ENCODE measurements around the gene ZFP92. TPM values are rescaled to one million over a fixed set of nuclear protein-coding genes. Genes with fewer than 3 reads are reported as not detected.

ZFP92 gene
- total RNA-seq, 4 donors from 2014 or later, result 0.26 to 2.4 (median 0.88) TPM

DNA sequence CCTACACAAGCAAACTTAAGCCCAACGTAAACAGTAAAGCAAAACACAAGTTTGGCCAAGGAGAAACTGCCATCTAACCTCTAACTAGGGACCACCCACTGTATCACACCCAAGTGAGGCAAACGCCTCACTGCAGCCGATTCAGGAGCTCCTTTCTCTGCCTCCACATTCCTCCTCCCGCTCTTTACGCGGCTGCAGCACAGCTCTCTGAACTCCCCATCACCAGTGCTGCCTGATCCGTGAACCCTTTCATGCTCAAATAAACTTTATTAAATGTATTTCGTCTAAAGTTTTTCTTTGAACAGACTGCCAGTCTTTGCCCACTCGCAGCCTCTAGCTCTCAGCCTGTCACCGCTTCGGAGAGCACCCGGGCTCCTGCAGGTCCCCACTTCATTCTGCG is 16.7 kb upstream of the ZFP92 start:
- no peak for DNase-seq

DNA sequence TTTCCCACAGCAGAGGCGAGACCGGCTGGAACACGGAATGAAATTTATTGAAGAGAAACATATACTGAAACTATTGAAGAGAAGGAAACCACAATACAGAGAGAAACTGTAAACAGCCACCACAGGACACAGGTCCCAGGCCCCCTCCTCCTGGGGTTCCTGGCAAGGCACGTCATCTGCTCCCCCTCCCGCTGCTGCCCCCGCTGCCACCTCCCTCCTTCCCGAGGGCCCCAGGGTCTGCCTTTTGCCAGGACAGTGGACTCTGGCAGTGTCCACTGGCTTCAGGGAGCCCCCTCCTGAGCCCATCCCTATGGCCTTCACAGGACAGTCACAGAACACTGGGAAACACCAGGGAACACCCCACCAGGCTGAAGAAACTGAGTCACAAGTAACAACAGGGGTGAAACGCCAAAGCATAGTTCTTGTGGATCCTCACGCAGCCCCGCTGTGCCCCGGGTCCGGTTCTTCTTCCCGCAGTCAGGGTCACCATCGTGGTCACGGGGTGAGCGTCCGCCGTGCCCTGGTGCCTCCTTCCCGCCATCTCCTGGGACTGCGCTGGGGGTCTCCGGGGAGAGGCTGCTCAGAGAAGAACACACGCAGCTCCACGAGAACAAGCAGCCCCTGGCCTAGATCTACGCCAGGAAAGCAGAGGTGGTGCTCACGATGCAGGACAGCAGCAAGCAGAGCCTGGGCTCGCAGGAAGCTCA is 15.5 kb upstream of the ZFP92 start:
- no peaks in the 10 kb centered on the region for H3K4me1 ChIP-seq
- no peaks in the 10 kb centered on the region for H3K27me3 ChIP-seq
- no peaks in the 10 kb centered on the region for H3K9me3 ChIP-seq
- no peak overlapping the region for H3K27ac ChIP-seq
- TF ChIP-seq, protein P1, sequence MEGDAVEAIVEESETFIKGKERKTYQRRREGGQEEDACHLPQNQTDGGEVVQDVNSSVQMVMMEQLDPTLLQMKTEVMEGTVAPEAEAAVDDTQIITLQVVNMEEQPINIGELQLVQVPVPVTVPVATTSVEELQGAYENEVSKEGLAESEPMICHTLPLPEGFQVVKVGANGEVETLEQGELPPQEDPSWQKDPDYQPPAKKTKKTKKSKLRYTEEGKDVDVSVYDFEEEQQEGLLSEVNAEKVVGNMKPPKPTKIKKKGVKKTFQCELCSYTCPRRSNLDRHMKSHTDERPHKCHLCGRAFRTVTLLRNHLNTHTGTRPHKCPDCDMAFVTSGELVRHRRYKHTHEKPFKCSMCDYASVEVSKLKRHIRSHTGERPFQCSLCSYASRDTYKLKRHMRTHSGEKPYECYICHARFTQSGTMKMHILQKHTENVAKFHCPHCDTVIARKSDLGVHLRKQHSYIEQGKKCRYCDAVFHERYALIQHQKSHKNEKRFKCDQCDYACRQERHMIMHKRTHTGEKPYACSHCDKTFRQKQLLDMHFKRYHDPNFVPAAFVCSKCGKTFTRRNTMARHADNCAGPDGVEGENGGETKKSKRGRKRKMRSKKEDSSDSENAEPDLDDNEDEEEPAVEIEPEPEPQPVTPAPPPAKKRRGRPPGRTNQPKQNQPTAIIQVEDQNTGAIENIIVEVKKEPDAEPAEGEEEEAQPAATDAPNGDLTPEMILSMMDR (IDR thresholded peaks at IDR 0.05), result no peak
- TF ChIP-seq POLR2A (IDR thresholded peaks at IDR 0.05), result no peak
- no peak for DNase-seq
- no peak overlapping the region for H3K4me3 ChIP-seq
- intact Hi-C loops (cut with DNase I; ENCODE audit: low total_unique reads), result no loop called here
- H3K36me3 ChIP-seq, result no peaks in the 10 kb centered on the region

More for the DNA sequence above, 16.7 kb upstream of the ZFP92 start:
- Histone ChIP-seq H3K36me3 (no peaks in the 10 kb centered on the region), H3K4me1 (no peaks in the 10 kb centered on the region), H3K9me3 (no peaks in the 10 kb centered on the region), H3K4me3 (no peak overlapping the region), H3K27ac (no peak overlapping the region), H3K27me3 (no peaks in the 10 kb centered on the region)
- no peak for TF ChIP-seq POLR2A (IDR thresholded peaks at IDR 0.05)
- TF ChIP-seq, protein P1 (IDR thresholded peaks at IDR 0.05), result no peak
- intact Hi-C loops (cut with DNase I; ENCODE audit: low total_unique reads), result no loop called here

DNA sequence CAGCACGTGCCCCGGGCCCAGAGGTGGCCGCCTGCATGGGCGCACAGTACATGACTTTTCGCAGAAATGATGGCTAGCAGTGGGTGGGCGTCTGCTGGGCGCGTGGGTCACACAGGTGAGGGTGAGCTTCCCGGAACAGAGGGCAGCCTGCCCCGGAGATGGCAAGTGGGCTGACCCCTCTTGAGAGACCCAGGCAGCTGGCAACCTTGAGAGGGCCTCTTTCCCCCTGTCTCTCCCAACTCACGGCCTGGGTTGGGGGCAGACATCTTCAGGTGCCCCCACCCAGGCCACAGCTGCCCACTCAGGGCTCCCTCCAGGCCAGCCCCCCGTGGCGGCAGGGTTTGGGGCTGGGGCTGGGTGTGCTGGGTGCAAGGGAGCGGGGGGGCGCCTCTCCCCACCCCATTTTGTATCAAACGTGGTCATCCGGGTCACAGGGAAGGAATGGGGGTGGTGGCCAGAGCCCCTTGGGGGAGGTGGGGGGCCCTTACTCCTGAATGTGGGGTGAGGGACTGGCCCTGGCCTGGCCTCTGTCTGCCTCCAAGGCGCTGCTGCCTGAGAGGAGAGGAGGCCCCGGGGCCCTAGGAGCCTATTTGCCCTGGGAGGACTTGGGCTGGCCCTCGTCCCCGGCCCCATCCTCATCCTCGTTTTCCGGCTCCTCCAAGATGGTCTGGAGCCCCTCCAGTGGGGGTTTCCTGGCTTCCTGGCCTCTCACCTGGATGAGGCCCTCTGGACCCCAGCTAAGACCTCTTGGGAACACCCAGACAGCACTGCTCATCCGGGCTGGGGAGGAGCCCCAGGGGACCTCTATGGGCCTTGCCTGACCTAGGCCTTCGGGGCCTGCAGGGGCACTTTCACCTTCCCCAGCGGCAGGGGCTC is 14.7 kb upstream of the ZFP92 start:
- Histone ChIP-seq H3K36me3 (no peaks in the 10 kb centered on the region), H3K4me1 (no peaks in the 10 kb centered on the region), H3K27ac (no peak overlapping the region), H3K27me3 (no peaks in the 10 kb centered on the region), H3K4me3 (no peak overlapping the region), H3K9me3 (no peaks in the 10 kb centered on the region)
- intact Hi-C loops (cut with DNase I; ENCODE audit: low total_unique reads), result no loop called here
- TF ChIP-seq POLR2A (IDR thresholded peaks at IDR 0.05), result no peak
- TF ChIP-seq, protein P1 (IDR thresholded peaks at IDR 0.05), result no peak
- DNase-seq, result no peak

DNA sequence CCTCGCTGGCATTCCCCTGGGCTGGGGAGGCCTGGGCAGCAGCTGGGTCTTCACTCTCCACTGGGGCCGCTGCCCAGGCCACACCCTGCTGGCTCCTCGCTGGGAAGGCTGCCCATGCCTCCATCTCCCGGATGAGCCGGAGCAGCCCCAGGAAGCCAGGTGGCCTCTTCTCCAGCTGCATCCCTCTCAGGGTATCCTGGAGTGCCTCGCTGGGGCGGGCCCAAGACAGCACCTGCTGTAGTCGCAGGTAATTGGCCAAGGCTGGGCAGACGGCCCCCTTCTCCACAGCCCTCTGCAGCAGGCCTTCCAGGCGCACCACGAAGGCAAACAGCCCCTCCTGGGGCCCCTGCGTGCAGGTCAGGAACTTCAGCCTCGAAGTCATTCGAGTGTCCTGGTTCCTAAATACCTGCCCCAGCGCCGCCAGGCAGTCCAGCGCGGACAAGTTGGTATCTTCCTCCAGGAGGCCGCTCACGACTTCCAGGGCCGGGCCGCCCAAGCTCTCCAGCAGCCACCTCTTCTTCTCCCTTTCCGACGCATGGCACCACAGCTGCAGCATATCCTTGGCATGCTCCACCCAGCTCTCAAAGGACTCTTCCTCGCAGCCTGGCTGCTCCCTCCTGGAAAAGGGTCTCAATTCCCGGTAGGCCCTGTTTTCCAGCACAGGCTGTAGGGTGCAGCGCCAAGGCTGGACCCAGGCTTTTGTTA is 13.9 kb upstream of the ZFP92 start:
- H3K9me3 ChIP-seq, result no peaks in the 10 kb centered on the region
- H3K27me3 ChIP-seq, result no peaks in the 10 kb centered on the region
- DNase-seq, result no peak
- H3K36me3 ChIP-seq, result no peaks in the 10 kb centered on the region
- no peak overlapping the region for H3K4me3 ChIP-seq
- H3K27ac ChIP-seq, result no peak overlapping the region
- no peaks in the 10 kb centered on the region for H3K4me1 ChIP-seq
- intact Hi-C loops (cut with DNase I; ENCODE audit: low total_unique reads), result no loop called here
- TF ChIP-seq, protein P1 (IDR thresholded peaks at IDR 0.05), result no peak
- TF ChIP-seq POLR2A (IDR thresholded peaks at IDR 0.05), result no peak
